ENCODE results near the gene SON. TPM values are rescaled to one million over a fixed set of nuclear protein-coding genes. Genes with fewer than 3 reads are reported as not detected.

SON gene
- total RNA-seq, 1 experiment from 2014 or later = 329 TPM

GRCh38 chr21:33568448-33568847, 25.6 kb downstream of the SON start:
- Histone ChIP-seq H3K27me3 (ENCODE audit: insufficient read depth, low read length) (no peaks in the 10 kb centered on the region), H4K91ac (ENCODE audit: insufficient read length, low read depth, low read length) (no peak overlapping the region), H3K79me1 (ENCODE audit: insufficient read depth, low read depth, low read length, poor library complexity, severe bottlenecking) (no peaks in the 10 kb centered on the region), H3K14ac (ENCODE audit: insufficient read depth, low read length) (no peak overlapping the region), H3K9me3 (ENCODE audit: control insufficient read depth, low read depth, low read length) (no peaks in the 10 kb centered on the region), H4K8ac (replicated peaks; ENCODE audit: insufficient read length, low read depth, low read length) (no peak overlapping the region), H2BK12ac (ENCODE audit: insufficient read length, low read depth, low read length) (no peak overlapping the region), H4K5ac (ENCODE audit: insufficient read length, low read depth, low read length) (no peak overlapping the region), H3K79me2 (ENCODE audit: insufficient read depth, low read length) (no peaks in the 10 kb centered on the region), H2BK5ac (ENCODE audit: insufficient read length, low read length) (no peak overlapping the region), H2BK120ac (ENCODE audit: low read depth, low read length, poor library complexity, severe bottlenecking) (no peak overlapping the region), H3K23ac (ENCODE audit: insufficient read length, low read depth, low read length) (no peak overlapping the region), H3K18ac (ENCODE audit: insufficient read length, low read depth, low read length) (no peak overlapping the region), H3K56ac (ENCODE audit: insufficient read length, low read depth, low read length) (no peak overlapping the region), H3K9ac (ENCODE audit: extremely low read depth, insufficient read length, low read length) (no peak overlapping the region), H3K4me1 (ENCODE audit: insufficient read depth, low read length) (no peaks in the 10 kb centered on the region), H2BK20ac (ENCODE audit: low read depth, low read length, poor library complexity, severe bottlenecking) (no peak overlapping the region), H3T11ph (ENCODE audit: low read length) (no peak overlapping the region), H4K20me1 (ENCODE audit: control insufficient read depth, insufficient read depth, insufficient read length) (no peaks in the 10 kb centered on the region), H3K4ac (ENCODE audit: low read depth, low read length) (no peak overlapping the region), H2AK5ac (ENCODE audit: insufficient read length, low read length) (no peak overlapping the region), H3K4me2 (ENCODE audit: insufficient read depth, insufficient read length, low read length) (no peak overlapping the region), H3K23me2 (ENCODE audit: insufficient read length, low read depth, low read length, poor library complexity, severe bottlenecking) (no peaks in the 10 kb centered on the region), H3K27ac (ENCODE audit: insufficient read length, low read depth, low read length) (no peak overlapping the region), H2AFZ (ENCODE audit: low read length) (no peak overlapping the region), H2BK15ac (ENCODE audit: low read depth, low read length) (no peak overlapping the region)
- no peak overlapping the region for H3K4me3 Mint-ChIP-seq
- H3K36me3 Mint-ChIP-seq (ENCODE audit: insufficient read depth in 1 of 3, low read depth in 3 of 3) = peaks cover 26 to 59% (median 55%) of the 10 kb centered on the region in 3 experiments; a peak in 6 of 7 replicates
- no peaks in the 10 kb centered on the region for H3K9me3 Mint-ChIP-seq
- WGBS (ENCODE audit: extremely low coverage, insufficient read length, low lambda C conversion rate) = no CpG with 5 or more reads among the region's 2 CpGs
- no peaks in the 10 kb centered on the region for H3K27me3 Mint-ChIP-seq (ENCODE audit: low read depth)
- no peaks in the 10 kb centered on the region for H3K4me1 Mint-ChIP-seq
- H3K27ac Mint-ChIP-seq = no peak overlapping the region
- TF ChIP-seq CTCF (conservative IDR thresholded peaks at IDR 0.05) = no peak
- no peak for DNase-seq
